GM21390 (cell line): ENCODE data around the gene CNTN6.

Experiments
- ATAC-seq: cut with Tn5 transposase; IDR thresholded peaks from one replicate; pipeline ENCODE4 v1.9.1; 2021; ENCODE audit not compliant: unreplicated experiment

The CNTN6 gene

GRCh38 chr3:1092771-1093170, at the start of gene CNTN6:
Gene CNTN6, plus strand, starts transcription at chr3:1093024. Its CDS starts 54,985 bp downstream, at chr3:1148009.
- ATAC-seq = no peak

GRCh38 chr3:1048558-1048957, 44.3 kb upstream of the CNTN6 start:
- ATAC-seq = no peak

GRCh38 chr3:1055870-1056269, 37.0 kb upstream of the CNTN6 start:
- no peak for ATAC-seq

GRCh38 chr3:1056744-1057143, 36.1 kb upstream of the CNTN6 start:
- ATAC-seq = no peak

GRCh38 chr3:1057436-1057835, 35.4 kb upstream of the CNTN6 start:
- no peak for ATAC-seq

GRCh38 chr3:1068985-1069384, 23.8 kb upstream of the CNTN6 start:
- no peak for ATAC-seq

GRCh38 chr3:1072041-1072440, 20.8 kb upstream of the CNTN6 start:
- no peak for ATAC-seq

GRCh38 chr3:1079662-1080061, 13.2 kb upstream of the CNTN6 start:
- ATAC-seq = no peak

GRCh38 chr3:1082108-1082507, 10.7 kb upstream of the CNTN6 start:
- ATAC-seq = no peak

GRCh38 chr3:1087066-1087560, 5.7 kb upstream of the CNTN6 start:
- no peak for ATAC-seq

GRCh38 chr3:1088503-1088902, 4.3 kb upstream of the CNTN6 start:
- ATAC-seq = no peak

GRCh38 chr3:1091286-1091685, 1.5 kb upstream of the CNTN6 start:
- no peak for ATAC-seq

- ATAC-seq = no peak
Measured at GRCh38 chr3:1092061-1092460, 763 bp upstream of the CNTN6 start.

- no peak for ATAC-seq
Measured at GRCh38 chr3:1093217-1093616, 393 bp downstream of the CNTN6 start.

GRCh38 chr3:1103525-1103924, 10.7 kb downstream of the CNTN6 start:
- no peak for ATAC-seq

GRCh38 chr3:1117843-1118473, 25.1 kb downstream of the CNTN6 start:
- ATAC-seq = no peak

- ATAC-seq = no peak
Measured at GRCh38 chr3:1131166-1131565, 38.3 kb downstream of the CNTN6 start.

GRCh38 chr3:1135194-1135593, 42.4 kb downstream of the CNTN6 start:
- ATAC-seq = no peak

- ATAC-seq = no peak
Measured at GRCh38 chr3:1138036-1138435, 45.2 kb downstream of the CNTN6 start.

GRCh38 chr3:1139071-1139470, 46.2 kb downstream of the CNTN6 start:
- ATAC-seq = no peak

- no peak for ATAC-seq
Measured at GRCh38 chr3:1147326-1147725, 54.5 kb downstream of the CNTN6 start.

GRCh38 chr3:1147819-1148218, 55.0 kb downstream of the CNTN6 start:
- no peak for ATAC-seq

GRCh38 chr3:1164101-1164500, 71.3 kb downstream of the CNTN6 start:
- ATAC-seq = no peak
